Psoas muscle (tissue), 8 donors: ENCODE results near the gene CCDC201. TPM values are rescaled to one million over a fixed set of nuclear protein-coding genes. Genes with fewer than 3 reads are reported as not detected.

Source experiments
- ATAC-seq, 4 donors: fragments of 200-7000 bp; cut with Tn5 transposase; one replicate each; pipeline ENCODE4 v1.9.1; 2020; ENCODE audit warnings: moderate library complexity in 3 of 4, mild to moderate bottlenecking in 2 of 4
- DNase-seq, 2 donors: peaks; one replicate each; pipeline ENCODE4 v3.0.0-alpha.2; 2020
- H3K27ac ChIP-seq: fragments of 200-600 bp; one replicate; pipeline ENCODE4 v1.8.0; 2022
- H3K27me3 ChIP-seq, 3 donors: fragments of 200-600 bp in 1 of 3; one replicate each; pipeline versions ENCODE4 v1.6.1 to v1.8.0; 2013 to 2022; ENCODE audit warnings: low read length in 2 of 3, mild to moderate bottlenecking in 2 of 3, moderate library complexity in 1 of 3; ENCODE audit not compliant: insufficient read depth in 3 of 3
- H3K36me3 ChIP-seq, 2 donors: fragments of 200-600 bp in 1 of 2; one replicate each; pipeline versions ENCODE4 v1.6.1 to v1.8.0; 2013 to 2022; ENCODE audit warnings: low read depth in 1 of 2, mild to moderate bottlenecking in 1 of 2, moderate library complexity in 1 of 2; ENCODE audit not compliant: insufficient read depth in 1 of 2
- H3K4me1 ChIP-seq: fragments of 200-600 bp; one replicate; pipeline ENCODE4 v1.8.0; 2022
- H3K4me3 ChIP-seq: fragments of 200-600 bp; one replicate; pipeline ENCODE4 v1.8.0; 2022; ENCODE audit warnings: mild to moderate bottlenecking
- H3K9me3 ChIP-seq: fragments of 200-600 bp; one replicate; pipeline ENCODE4 v1.8.0; 2022
- CTCF ChIP-seq: fragments of 200-600 bp; IDR thresholded peaks from one replicate; pipeline ENCODE4 v1.8.0; 2022; ENCODE audit warnings: antibody characterized with exemption
- WGBS, 3 donors: extraction: QIAGEN DNeasy Blood & Tissue Kit; methylation state at CpG; one replicate each; pipeline versions ENCODE4 v1.1.6 to v1.1.7; 2013; 5-methylcytosine and 5-hydroxymethylcytosine counted together
- intact Hi-C, 2 donors: fragments of 100-400 bp; cut with DNase I; formaldehyde crosslinking; loops; one replicate each; pipeline versions ENCODE4 v1.11.0 to v1.14.2; 2022
- polyA plus RNA-seq, 3 donors: library from polyadenylated mRNA; stranded (reverse); fragments of 200-250 nt; gene quantifications; one replicate each; pipeline ENCODE4 v1.2.3, GENCODE V29; 2013
- total RNA-seq, 4 donors: library from RNA; stranded (reverse); fragmentation: NEBNext Ultra II Directional in 2 of 4; extraction: Animal tissue kit (Norgen Biotek cat#: 25700) in 2 of 4; gene quantifications; one replicate each; pipeline versions ENCODE4 v1.2.1 to v1.2.4, GENCODE V29; 2021 to 2023
- donor health status: healthy with polysubstance abuse.
- donor health status: DM: no; HTN: no; CAD: no; lungs with moderate emphysema.
- donor health status: Bipolar disorder and iron deficiency.
- donor health status: healthy.
- donor health status: DM: yes; HTN: yes; CAD: no.
- donor health status: DM: no; HTN: no; CAD: no.
- donor health status: DM: no; HTN: no; CAD: no.
- donor health status: DM: yes; HTN: yes; CAD: no.

CCDC201 gene
- total and polyA plus RNA-seq, 7 donors = not detected

- Histone ChIP-seq H3K4me3 (no peak overlapping the region), H3K9me3 (no peaks in the 10 kb centered on the region), H3K4me1 (no peaks in the 10 kb centered on the region), H3K36me3 (no peaks in the 10 kb centered on the region), H3K27ac (no peak overlapping the region), H3K27me3 (peaks cover 0 to 2% (median 0%) of the 10 kb centered on the region in 3 donors)
- intact Hi-C loops = no loop called here
- DNase-seq = no peak
- 87 to 96% (median 89%) methylated on average over 1 of the region's 1 CpG for WGBS, 3 donors
- ATAC-seq = no peak
- no peak for TF ChIP-seq CTCF
Observed at GRCh38 chr7:45901566-45901965, 28.7 kb upstream of the CCDC201 start.

GRCh38 chr7:45898222-45898621 lies 25.3 kb upstream of the CCDC201 start:
- WGBS, 3 donors = 71 to 74% (median 72%) methylated on average over 2 of the region's 2 CpGs
- Histone ChIP-seq H3K27me3 (peaks cover 0 to 2% (median 0%) of the 10 kb centered on the region in 3 donors), H3K9me3 (no peaks in the 10 kb centered on the region), H3K27ac (no peak overlapping the region), H3K4me3 (no peak overlapping the region), H3K4me1 (no peaks in the 10 kb centered on the region), H3K36me3 (no peaks in the 10 kb centered on the region)
- TF ChIP-seq CTCF = no peak
- DNase-seq (no peak), ATAC-seq (no peak)
- intact Hi-C loops = no loop called here

- ATAC-seq (no peak), DNase-seq (no peak)
- no peak for TF ChIP-seq CTCF
- Histone ChIP-seq H3K27ac (no peak overlapping the region), H3K9me3 (no peaks in the 10 kb centered on the region), H3K4me3 (no peak overlapping the region), H3K4me1 (no peaks in the 10 kb centered on the region), H3K27me3 (peaks cover 0 to 2% (median 0%) of the 10 kb centered on the region in 3 donors), H3K36me3 (no peaks in the 10 kb centered on the region)
- WGBS, 3 donors = 95 to 100% (median 100%) methylated on average over 1 of the region's 1 CpG
- intact Hi-C loops = no loop called here
Observed at GRCh38 chr7:45897042-45897690, 24.3 kb upstream of the CCDC201 start.

- TF ChIP-seq CTCF = no peak
- H3K4me3 ChIP-seq = no peak overlapping the region
- no peaks in the 10 kb centered on the region for H3K36me3 ChIP-seq
- no peaks in the 10 kb centered on the region for H3K4me1 ChIP-seq
- DNase-seq (no peak), ATAC-seq (no peak)
- peaks cover 0 to 4% (median 2%) of the 10 kb centered on the region in 3 donors for H3K27me3 ChIP-seq
- H3K9me3 ChIP-seq = no peaks in the 10 kb centered on the region
- no peak overlapping the region for H3K27ac ChIP-seq
- intact Hi-C loops = no loop called here
Observed at GRCh38 chr7:45894665-45895062, 21.8 kb upstream of the CCDC201 start.
